Mucosa of rectum (tissue), 2 donors: ENCODE measurements around the gene WDR90.
"Not testable (repeated sequence)": the region's sequence is repeated elsewhere in the genome, so short reads cannot be mapped to it uniquely, and the experiment has no call there.

Experiments used
- H3K27ac ChIP-seq, 2 donors: one replicate each; pipeline ENCODE4 v1.7.0; 2013; ENCODE audit warnings: inconsistent platforms in 2 of 2, low read depth in 2 of 2, low read length in 2 of 2
- H3K27me3 ChIP-seq, 2 donors: one replicate each; pipeline ENCODE4 v1.7.0; 2013; ENCODE audit warnings: low read length in 2 of 2; ENCODE audit not compliant: control insufficient read depth in 2 of 2, insufficient read depth in 2 of 2
- H3K36me3 ChIP-seq, 2 donors: one replicate each; pipeline ENCODE4 v1.7.0; 2013; ENCODE audit warnings: low read length in 2 of 2; ENCODE audit not compliant: control insufficient read depth in 2 of 2, insufficient read depth in 2 of 2
- H3K4me1 ChIP-seq, 2 donors: one replicate each; pipeline ENCODE4 v1.7.0; 2013; ENCODE audit warnings: low read length in 2 of 2, mild to moderate bottlenecking in 1 of 2; ENCODE audit not compliant: control insufficient read depth in 2 of 2, insufficient read depth in 2 of 2
- H3K4me3 ChIP-seq, 2 donors: one replicate each; pipeline ENCODE4 v1.7.0; 2013; ENCODE audit warnings: low read length in 2 of 2
- H3K9ac ChIP-seq, 2 donors: one replicate each; pipeline ENCODE4 v1.7.0; 2013; ENCODE audit warnings: low read length in 2 of 2, low read depth in 1 of 2, mild to moderate bottlenecking in 1 of 2
- H3K9me3 ChIP-seq, 2 donors: one replicate each; pipeline ENCODE4 v1.7.0; 2013; ENCODE audit warnings: low read length in 2 of 2; ENCODE audit not compliant: control insufficient read depth in 2 of 2
- donor health status: healthy.
- donor health status: Normal muscosa, but diverticular disease.

The WDR90 gene

DNA sequence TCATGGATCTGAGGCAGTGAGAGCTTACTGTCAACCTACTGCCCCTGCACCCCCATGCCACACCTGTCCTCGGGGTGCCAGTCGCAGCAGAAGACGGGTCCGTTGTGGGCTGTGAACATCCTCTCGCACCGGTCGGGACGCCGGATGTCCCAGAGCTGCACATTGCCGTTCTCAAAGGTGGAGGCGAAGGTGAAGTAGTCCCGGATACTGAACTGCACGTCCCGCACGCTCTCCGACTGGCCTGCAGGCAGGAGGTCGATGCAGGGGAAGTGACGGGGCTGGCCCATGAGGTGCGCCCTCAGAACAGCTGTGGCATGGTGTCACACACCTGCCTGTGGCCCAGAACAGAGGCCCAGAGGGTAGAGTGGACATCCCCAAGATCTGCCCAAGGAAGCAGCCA is 38.3 kb downstream of the WDR90 start:
- Histone ChIP-seq H3K36me3 (peaks cover 0 to 11% of the 10 kb centered on the region in 2 donors), H3K4me1 (peaks cover 25 to 27% of the 10 kb centered on the region in 2 donors), H3K9ac (no peak overlapping the region), H3K4me3 (no peak overlapping the region), H3K27me3 (no peaks in the 10 kb centered on the region), H3K9me3 (no peaks in the 10 kb centered on the region), H3K27ac (no peak overlapping the region)

GRCh38 chr16:689175-689897 is 40.2 kb downstream of the WDR90 start:
- peak overlapping the region; percentile 88 for H3K9ac ChIP-seq
- peak overlapping the region in 1 of 2 donors; percentile 75 for H3K27ac ChIP-seq
- H3K27me3 ChIP-seq, result peaks cover 0 to 8% of the 10 kb centered on the region in 2 donors
- no peaks in the 10 kb centered on the region for H3K9me3 ChIP-seq
- peak overlapping the region; percentile 74 to 90 for H3K4me3 ChIP-seq
- peaks cover 19% of the 10 kb centered on the region in 2 donors for H3K4me1 ChIP-seq
- H3K36me3 ChIP-seq, result peaks cover 0 to 3% of the 10 kb centered on the region in 2 donors

DNA sequence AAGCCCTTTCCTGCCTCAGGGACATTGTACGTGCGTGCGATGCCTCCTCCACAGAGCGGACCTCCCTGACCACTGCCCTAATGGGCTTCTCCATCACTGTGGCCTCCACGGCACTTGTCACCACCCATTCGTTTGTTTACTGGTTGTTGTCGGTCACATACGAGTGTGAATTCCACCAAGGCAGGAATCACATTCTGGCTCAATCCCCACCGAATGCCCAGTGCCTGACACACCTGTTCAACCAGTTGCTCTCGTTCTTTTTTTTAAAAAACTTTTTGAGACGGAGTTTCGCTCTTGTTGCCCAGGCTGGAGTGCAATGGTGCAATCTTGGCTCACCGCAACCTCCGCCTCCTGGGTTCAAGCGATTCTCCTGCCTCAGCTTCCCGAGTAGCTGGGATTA is 42.1 kb downstream of the WDR90 start:
- H3K9me3 ChIP-seq, H3K36me3 ChIP-seq, H3K4me3 ChIP-seq, H3K9ac ChIP-seq, H3K27ac ChIP-seq: not testable (repeated sequence)
- H3K4me1 ChIP-seq, result peaks cover 20 to 22% of the 10 kb centered on the region in 2 donors
- H3K27me3 ChIP-seq, result peaks cover 2 to 12% of the 10 kb centered on the region in 2 donors

- peaks cover 2 to 12% of the 10 kb centered on the region in 2 donors for H3K27me3 ChIP-seq
- no peak overlapping the region for H3K4me3 ChIP-seq
Observed at GRCh38 chr16:692356-693108, 43.4 kb downstream of the WDR90 start.

GRCh38 chr16:693364-693763 is 44.2 kb downstream of the WDR90 start:
- Histone ChIP-seq H3K4me1 (peaks cover 20 to 23% of the 10 kb centered on the region in 2 donors), H3K27ac (no peak overlapping the region), H3K27me3 (peaks cover 2 to 12% of the 10 kb centered on the region in 2 donors)

More at GRCh38 chr16:692356-693108, 43.4 kb downstream of the WDR90 start:
- H3K27ac ChIP-seq, result no peak overlapping the region
- no peak overlapping the region for H3K9ac ChIP-seq
- peaks cover 20 to 23% of the 10 kb centered on the region in 2 donors for H3K4me1 ChIP-seq
- H3K36me3 ChIP-seq, result no peaks in the 10 kb centered on the region
- no peaks in the 10 kb centered on the region for H3K9me3 ChIP-seq

DNA sequence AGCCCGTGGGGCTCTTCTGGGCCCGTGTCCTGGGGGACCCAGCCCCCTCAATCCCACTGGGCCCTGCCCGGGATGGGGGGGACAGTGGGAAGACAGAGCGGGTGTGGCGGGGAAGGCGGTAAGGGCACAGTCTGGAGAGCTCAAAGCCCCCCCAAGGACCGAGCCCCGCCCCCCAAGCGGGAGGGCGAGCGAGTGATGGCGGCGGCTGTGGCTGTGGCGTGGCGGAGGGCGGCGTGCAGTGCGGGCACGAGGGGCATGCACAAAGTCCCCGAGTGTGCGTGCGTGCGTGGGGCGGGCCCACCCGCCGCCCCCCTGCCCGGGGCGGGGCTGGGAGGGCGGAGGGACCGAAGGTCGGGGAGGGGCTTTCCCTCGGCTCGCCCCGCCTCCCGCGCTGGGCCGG is 44.6 kb downstream of the WDR90 start:
- H3K4me3 ChIP-seq, result no peak overlapping the region
- no peaks in the 10 kb centered on the region for H3K36me3 ChIP-seq
- no peaks in the 10 kb centered on the region for H3K9me3 ChIP-seq
- no peak overlapping the region for H3K9ac ChIP-seq
- H3K27me3 ChIP-seq, result peaks cover 2 to 12% of the 10 kb centered on the region in 2 donors
- H3K4me1 ChIP-seq, result peaks cover 20 to 23% of the 10 kb centered on the region in 2 donors
- no peak overlapping the region for H3K27ac ChIP-seq

More at GRCh38 chr16:693364-693763, 44.2 kb downstream of the WDR90 start:
- H3K36me3 ChIP-seq, result no peaks in the 10 kb centered on the region
- no peaks in the 10 kb centered on the region for H3K9me3 ChIP-seq
- H3K9ac ChIP-seq, result no peak overlapping the region
- H3K4me3 ChIP-seq, result no peak overlapping the region

- no peak overlapping the region for H3K27ac ChIP-seq
- H3K9ac ChIP-seq, result no peak overlapping the region
- H3K9me3 ChIP-seq, result no peaks in the 10 kb centered on the region
- H3K4me1 ChIP-seq, result peaks cover 15 to 21% of the 10 kb centered on the region in 2 donors
- no peak overlapping the region for H3K4me3 ChIP-seq
- H3K27me3 ChIP-seq, result peaks cover 4 to 12% of the 10 kb centered on the region in 2 donors
- H3K36me3 ChIP-seq, result no peaks in the 10 kb centered on the region
Observed at GRCh38 chr16:694187-694862, 45.2 kb downstream of the WDR90 start.

- peak overlapping the region; percentile 50 to 57 for H3K4me3 ChIP-seq
- no peak overlapping the region for H3K27ac ChIP-seq
Observed at GRCh38 chr16:694863-695354, 45.7 kb downstream of the WDR90 start.

GRCh38 chr16:695355-696089 is 46.4 kb downstream of the WDR90 start:
- Histone ChIP-seq H3K27me3 (peaks cover 8 to 14% of the 10 kb centered on the region in 2 donors), H3K27ac (peak overlapping the region; percentile 50 to 86), H3K4me1 (peaks cover 10 to 16% of the 10 kb centered on the region in 2 donors), H3K9me3 (no peaks in the 10 kb centered on the region), H3K36me3 (no peaks in the 10 kb centered on the region), H3K9ac (peak overlapping the region; percentile 33 to 41), H3K4me3 (peak overlapping the region; percentile 59 to 73)

More at GRCh38 chr16:694863-695354, 45.7 kb downstream of the WDR90 start:
- peaks cover 10 to 16% of the 10 kb centered on the region in 2 donors for H3K4me1 ChIP-seq
- no peak overlapping the region for H3K9ac ChIP-seq
- H3K27me3 ChIP-seq, result peaks cover 8 to 12% of the 10 kb centered on the region in 2 donors
- H3K9me3 ChIP-seq, result no peaks in the 10 kb centered on the region
- H3K36me3 ChIP-seq, result no peaks in the 10 kb centered on the region
